Fibroblast of the conjunctiva (primary cell): ENCODE results near the gene VSIG8.

ENCODE experiments used
- DNase-seq: peaks from one replicate; pipeline ENCODE4 v3.0.0-alpha.2; 2010; ENCODE audit warnings: low read depth

The VSIG8 gene

GRCh38 chr1:159829273-159829634, 33.2 kb downstream of the VSIG8 start:
- DNase-seq, result no peak

GRCh38 chr1:159828581-159829272, 33.7 kb downstream of the VSIG8 start:
- DNase-seq, result no peak

- no peak for DNase-seq
These were observed 34.3 kb downstream of the VSIG8 start for GRCh38 chr1:159828176-159828575.

GRCh38 chr1:159827549-159827948, 34.9 kb downstream of the VSIG8 start:
- no peak for DNase-seq

GRCh38 chr1:159827102-159827490, 35.4 kb downstream of the VSIG8 start:
- no peak for DNase-seq

- DNase-seq, result no peak
These were observed 35.9 kb downstream of the VSIG8 start, which contains the start of gene SLAMF8 for GRCh38 chr1:159826441-159827101. Gene SLAMF8 (plus strand): TSS chr1:159826873. CDS start chr1:159826899, 26 bp downstream.

- no peak for DNase-seq
These were observed 36.9 kb downstream of the VSIG8 start for GRCh38 chr1:159825564-159825963.

- no peak for DNase-seq
These were observed 39.1 kb downstream of the VSIG8 start for GRCh38 chr1:159823406-159823805.

- DNase-seq, result no peak
These were observed 41.1 kb downstream of the VSIG8 start for GRCh38 chr1:159821171-159821867.

GRCh38 chr1:159817276-159818041, 45.0 kb downstream of the VSIG8 start:
- DNase-seq, result no peak

- DNase-seq, result no peak
These were observed 46.5 kb downstream of the VSIG8 start for GRCh38 chr1:159815926-159816325.

- no peak for DNase-seq
These were observed 57.5 kb downstream of the VSIG8 start for GRCh38 chr1:159804924-159805323.
